Neural progenitor cell (in vitro differentiated cells): ENCODE data around the gene CA10. TPM values are rescaled to one million over a fixed set of nuclear protein-coding genes. Genes with fewer than 3 reads are reported as not detected.

Source experiments
- DNase-seq: peaks from one replicate; pipeline ENCODE4 v3.0.0-alpha.2; 2016; ENCODE audit warnings: low spot score
- H2AFZ ChIP-seq: fragments of 200-600 bp; sonication (generic); replicated peaks from 2 replicates; pipeline ENCODE4 v1.6.1; 2016; ENCODE audit warnings: antibody characterized with exemption
- H3F3A ChIP-seq: fragments of 200-600 bp; sonication (generic); 2 replicates; pipeline ENCODE4 v1.6.1; 2016; ENCODE audit warnings: antibody characterized with exemption, low read depth
- H3K27ac ChIP-seq: fragments of 200-600 bp; sonication (generic); 2 replicates; pipeline ENCODE4 v1.5.1; 2016; ENCODE audit warnings: mild to moderate bottlenecking
- H3K27me3 ChIP-seq: fragments of 200-600 bp; sonication (generic); 2 replicates; pipeline ENCODE4 v1.6.1; 2016; ENCODE audit warnings: mild to moderate bottlenecking, moderate library complexity
- H3K36me3 ChIP-seq: fragments of 200-600 bp; sonication (generic); 2 replicates; pipeline ENCODE4 v1.5.1; 2016
- H3K4me1 ChIP-seq: fragments of 200-600 bp; sonication (generic); 2 replicates; pipeline ENCODE4 v1.6.1; 2016; ENCODE audit warnings: mixed run types
- H3K4me2 ChIP-seq: fragments of 200-600 bp; sonication (generic); 2 replicates; pipeline ENCODE4 v1.6.1; 2016
- H3K4me3 ChIP-seq: fragments of 200-600 bp; sonication (generic); 2 replicates; pipeline ENCODE4 v1.5.1; 2016
- H3K79me2 ChIP-seq: fragments of 200-600 bp; sonication (generic); 2 replicates; pipeline ENCODE4 v1.6.1; 2016; ENCODE audit warnings: low read depth
- H3K9ac ChIP-seq: fragments of 200-600 bp; sonication (generic); 2 replicates; pipeline ENCODE4 v1.6.1; 2016
- H3K9me3 ChIP-seq: fragments of 200-600 bp; sonication (generic); 2 replicates; pipeline ENCODE4 v1.5.1; 2016; ENCODE audit warnings: low read depth
- H4K20me1 ChIP-seq: fragments of 200-600 bp; sonication (generic); 2 replicates; pipeline ENCODE4 v1.6.1; 2016; ENCODE audit warnings: low read depth
- H3K27ac Mint-ChIP-seq: 3 replicates; pipeline ENCODE4 v1.8.0; 2021; ENCODE audit warnings: mixed read lengths
- H3K27me3 Mint-ChIP-seq: 2 replicates; pipeline ENCODE4 v1.8.0; 2022; ENCODE audit warnings: low read depth, mild to moderate bottlenecking, inconsistent platforms, moderate library complexity, mixed read lengths; ENCODE audit not compliant: insufficient read depth
- H3K36me3 Mint-ChIP-seq: 3 replicates; pipeline ENCODE4 v1.8.0; 2021; ENCODE audit warnings: mixed read lengths
- H3K4me1 Mint-ChIP-seq: 3 replicates; pipeline ENCODE4 v1.8.0; 2021; ENCODE audit warnings: mixed read lengths
- H3K4me3 Mint-ChIP-seq: 3 replicates; pipeline ENCODE4 v1.8.0; 2021; ENCODE audit warnings: mild to moderate bottlenecking, moderate library complexity, mixed read lengths
- H3K9me3 Mint-ChIP-seq: 3 replicates; pipeline ENCODE4 v1.8.0; 2020; ENCODE audit warnings: mixed read lengths
- CTCF ChIP-seq: fragments of 200-600 bp; sonication (generic); IDR thresholded peaks from 2 replicates; pipeline ENCODE4 v1.5.1; 2017; ENCODE audit warnings: antibody characterized with exemption, mild to moderate bottlenecking
- EZH2 ChIP-seq: fragments of 200-600 bp; sonication (generic); IDR thresholded peaks from 2 replicates; pipeline ENCODE4 v1.6.1; 2017; ENCODE audit warnings: antibody characterized with exemption, mild to moderate bottlenecking, moderate library complexity
- EZH2phosphoT487 ChIP-seq: fragments of 200-600 bp; sonication (generic); IDR thresholded peaks from 2 replicates; pipeline ENCODE4 v1.6.1; 2017; ENCODE audit warnings: antibody characterized with exemption
- total RNA-seq: library from RNA; depleted of rRNA; stranded (reverse); fragments of >200 nt; gene quantifications from 2 replicates; pipeline ENCODE4 v1.2.3, GENCODE V29; 2015; ENCODE audit warnings: low replicate concordance

Gene CA10
- total RNA-seq, 1 donor from 2014 or later, result 0.65 TPM

GRCh38 chr17:51692917-51693316, 465.6 kb downstream of the CA10 start:
- no peaks in the 10 kb centered on the region for H4K20me1 ChIP-seq
- no peak overlapping the region for H2AFZ ChIP-seq
- no peaks in the 10 kb centered on the region for H3K9me3 ChIP-seq
- no peaks in the 10 kb centered on the region for H3K79me2 ChIP-seq
- no peaks in the 10 kb centered on the region for H3F3A ChIP-seq
- no peak overlapping the region for H3K27ac ChIP-seq
- Mint-ChIP-seq H3K27me3 (peaks cover 7% of the 10 kb centered on the region), H3K4me3 (no peak overlapping the region), H3K36me3 (no peaks in the 10 kb centered on the region), H3K4me1 (no peaks in the 10 kb centered on the region), H3K9me3 (peaks cover 23% of the 10 kb centered on the region), H3K27ac (no peak overlapping the region)
- no peak overlapping the region for H3K9ac ChIP-seq
- peak; percentile 9 for DNase-seq
- H3K36me3 ChIP-seq, result no peaks in the 10 kb centered on the region
- H3K4me3 ChIP-seq, result no peak overlapping the region
- H3K27me3 ChIP-seq, result no peaks in the 10 kb centered on the region
- no peaks in the 10 kb centered on the region for H3K4me1 ChIP-seq
- no peak overlapping the region for H3K4me2 ChIP-seq
- TF ChIP-seq EZH2phosphoT487 (no peak), EZH2 (no peak), CTCF (no peak)

GRCh38 chr17:51687887-51688286, 470.6 kb downstream of the CA10 start:
- H3K27me3 ChIP-seq, result no peaks in the 10 kb centered on the region
- Mint-ChIP-seq H3K27ac (no peak overlapping the region), H3K4me3 (no peak overlapping the region), H3K36me3 (no peaks in the 10 kb centered on the region), H3K4me1 (no peaks in the 10 kb centered on the region), H3K27me3 (peaks cover 4% of the 10 kb centered on the region), H3K9me3 (peaks cover 3% of the 10 kb centered on the region)
- no peaks in the 10 kb centered on the region for H3K4me1 ChIP-seq
- no peak overlapping the region for H2AFZ ChIP-seq
- no peak overlapping the region for H3K9ac ChIP-seq
- H3K4me3 ChIP-seq, result no peak overlapping the region
- no peak for DNase-seq
- H3K4me2 ChIP-seq, result no peak overlapping the region
- no peaks in the 10 kb centered on the region for H3K79me2 ChIP-seq
- no peak for TF ChIP-seq CTCF
- TF ChIP-seq EZH2, result no peak
- TF ChIP-seq EZH2phosphoT487, result no peak
- H4K20me1 ChIP-seq, result no peaks in the 10 kb centered on the region
- H3K9me3 ChIP-seq, result no peaks in the 10 kb centered on the region
- no peaks in the 10 kb centered on the region for H3F3A ChIP-seq
- no peaks in the 10 kb centered on the region for H3K36me3 ChIP-seq
- H3K27ac ChIP-seq, result no peak overlapping the region

DNA sequence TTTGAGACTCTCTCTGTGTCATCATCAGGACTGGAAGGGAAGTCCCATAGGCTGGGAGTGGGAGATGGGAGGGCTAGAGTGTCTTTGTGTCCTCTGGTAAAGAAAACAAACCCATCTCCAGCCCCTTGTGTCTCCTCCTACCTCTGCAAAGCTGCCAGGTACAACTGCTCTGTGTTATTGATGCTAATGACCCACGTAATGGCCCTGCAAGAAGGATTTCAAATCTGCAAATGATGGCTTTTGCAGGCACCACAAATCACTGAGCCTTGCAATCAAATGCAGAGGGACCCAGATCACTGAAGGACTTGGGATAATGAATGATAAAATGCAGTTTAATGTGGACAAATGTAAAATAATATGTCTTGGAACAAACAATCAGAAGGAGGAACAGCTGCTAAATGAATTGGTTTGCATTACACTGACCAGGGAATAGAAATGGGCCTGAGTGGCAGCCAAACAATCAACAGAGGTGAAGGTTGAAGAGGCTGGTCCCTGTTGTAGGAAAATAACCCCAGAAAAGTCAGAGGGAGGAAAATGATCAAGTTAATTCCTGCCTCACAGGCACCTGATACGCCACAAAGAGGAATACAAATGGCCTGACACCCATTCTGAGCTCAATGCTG, 473.1 kb downstream of the CA10 start:
- no peaks in the 10 kb centered on the region for H3F3A ChIP-seq
- no peaks in the 10 kb centered on the region for H4K20me1 ChIP-seq
- H2AFZ ChIP-seq, result no peak overlapping the region
- H3K27me3 ChIP-seq, result no peaks in the 10 kb centered on the region
- no peak overlapping the region for H3K27ac Mint-ChIP-seq
- no peaks in the 10 kb centered on the region for H3K4me1 Mint-ChIP-seq
- no peak for DNase-seq
- no peaks in the 10 kb centered on the region for H3K4me1 ChIP-seq
- no peak overlapping the region for H3K9ac ChIP-seq
- no peak overlapping the region for H3K4me3 ChIP-seq
- peaks cover 4% of the 10 kb centered on the region for H3K27me3 Mint-ChIP-seq
- no peaks in the 10 kb centered on the region for H3K36me3 Mint-ChIP-seq
- H3K36me3 ChIP-seq, result no peaks in the 10 kb centered on the region
- no peak overlapping the region for H3K4me3 Mint-ChIP-seq
- H3K79me2 ChIP-seq, result no peaks in the 10 kb centered on the region
- TF ChIP-seq EZH2 (no peak), EZH2phosphoT487 (no peak), CTCF (no peak)
- H3K4me2 ChIP-seq, result no peak overlapping the region
- H3K27ac ChIP-seq, result no peak overlapping the region
- H3K9me3 Mint-ChIP-seq, result peaks cover 2% of the 10 kb centered on the region
- no peaks in the 10 kb centered on the region for H3K9me3 ChIP-seq
